GM19351 (cell line): ENCODE measurements around the gene ZMYND12.

Source experiments
- ATAC-seq: cut with Tn5 transposase; IDR thresholded peaks from one replicate; pipeline ENCODE4 v1.9.1; 2021; ENCODE audit warnings: mild to moderate bottlenecking, moderate library complexity; ENCODE audit not compliant: unreplicated experiment

The ZMYND12 gene

GRCh38 chr1:42399315-42400100 lies 56.3 kb downstream of the ZMYND12 start:
- ATAC-seq = no peak

- no peak for ATAC-seq
These were observed 62.6 kb downstream of the ZMYND12 start for GRCh38 chr1:42392967-42393848.

GRCh38 chr1:42392255-42392654 lies 63.6 kb downstream of the ZMYND12 start:
- ATAC-seq = no peak

DNA sequence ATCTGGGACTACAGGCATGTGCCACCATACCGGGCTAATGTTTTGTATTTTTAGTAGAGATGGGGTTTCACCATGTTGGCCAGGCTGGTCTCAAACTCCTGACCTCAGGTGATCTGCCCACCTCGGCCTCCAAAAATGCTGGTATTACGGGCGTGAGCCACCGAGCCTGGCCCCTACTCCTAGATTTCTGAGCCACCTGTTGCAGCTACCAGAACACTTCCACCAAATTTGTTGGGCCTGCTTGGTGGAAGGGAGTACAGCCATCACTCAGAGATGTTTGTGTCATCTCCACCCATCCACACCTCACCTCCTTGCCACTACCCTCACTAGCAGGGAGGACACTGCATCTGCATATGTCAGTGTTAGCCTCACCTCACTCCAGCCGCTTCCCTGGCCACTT lies 69.8 kb downstream of the ZMYND12 start:
- ATAC-seq = no peak

DNA sequence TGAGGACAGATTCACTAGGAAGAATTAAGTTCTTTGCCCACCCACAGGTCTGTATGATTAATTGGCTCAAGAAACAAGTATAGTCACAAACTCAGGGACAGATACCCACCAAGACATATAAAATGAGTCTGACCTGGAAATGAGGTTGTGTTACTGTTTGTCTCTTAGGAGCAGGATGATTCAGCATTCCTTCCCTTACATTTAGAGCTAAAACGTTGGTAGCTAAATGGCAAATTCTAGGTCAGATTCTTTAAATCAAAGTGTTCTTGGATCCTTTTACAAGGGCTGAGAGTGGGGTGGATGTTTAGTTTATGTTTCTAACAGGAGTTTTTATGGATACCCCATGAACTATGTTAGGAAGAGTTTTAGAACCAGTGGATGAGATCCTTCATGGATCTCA lies 70.5 kb downstream of the ZMYND12 start:
- no peak for ATAC-seq

DNA sequence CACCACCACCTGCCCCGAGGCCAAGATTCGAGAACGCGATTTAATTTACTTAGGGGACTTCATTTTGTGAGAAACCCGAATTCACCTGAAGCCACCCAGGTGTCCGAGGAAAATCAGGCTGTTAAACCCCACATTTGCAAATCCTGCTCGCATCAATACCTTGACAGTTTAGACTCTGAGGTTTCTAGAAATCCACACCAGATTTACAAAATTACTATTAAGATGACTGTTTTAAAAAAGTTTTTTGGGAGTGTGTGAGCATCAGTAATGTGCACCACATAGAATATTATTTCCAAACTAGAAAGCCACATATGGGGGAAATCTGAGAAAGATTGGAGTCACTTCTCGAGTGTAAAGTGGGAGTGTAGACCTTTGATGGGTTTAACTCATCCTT lies 74.5 kb downstream of the ZMYND12 start:
- no peak for ATAC-seq

DNA sequence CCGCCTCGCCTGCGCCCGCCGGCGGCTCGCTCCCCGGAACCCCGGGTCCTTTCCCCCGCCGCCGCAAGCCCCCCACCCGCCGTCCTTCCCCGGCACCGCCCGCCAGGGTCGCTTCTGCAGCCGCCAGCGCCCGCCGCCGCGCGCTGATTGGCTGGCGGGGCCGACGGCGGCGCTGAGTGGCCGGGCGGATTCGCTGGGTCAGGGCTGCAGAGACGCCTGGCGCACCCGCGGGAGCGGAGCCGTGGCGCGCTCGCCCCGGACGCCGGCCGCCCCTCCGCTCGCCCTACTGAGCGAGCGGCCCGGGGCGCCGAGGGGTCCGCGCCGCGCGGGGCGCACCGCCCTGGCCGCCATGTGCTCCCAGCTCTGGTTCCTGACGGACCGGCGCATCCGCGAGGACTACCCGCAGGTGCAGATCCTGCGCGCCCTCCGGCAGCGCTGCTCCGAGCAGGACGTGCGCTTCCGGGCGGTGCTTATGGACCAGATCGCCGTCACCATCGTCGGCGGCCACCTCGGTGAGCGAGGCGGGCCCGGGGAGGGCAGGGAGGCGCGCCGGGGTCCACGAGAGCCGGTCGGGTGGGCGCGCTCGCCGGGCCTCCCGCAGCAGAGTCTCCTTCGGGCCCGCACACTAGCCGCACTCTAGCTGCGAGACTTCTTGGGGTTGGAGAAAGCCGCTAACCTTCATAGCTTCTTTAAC lies 75.1 kb downstream of the ZMYND12 start, which contains the start of gene RIMKLA:
Gene RIMKLA (plus strand): TSS at position 207 of the 694 bp plus-strand sequence. CDS start 143 bp downstream, at position 350.
- peak; percentile 87 for ATAC-seq
